Fibroblast of lung (primary cell): Measurements from ENCODE around the gene CDH4. TPM values are rescaled to one million over a fixed set of nuclear protein-coding genes. Genes with fewer than 3 reads are reported as not detected.

Experiments used
- DNase-seq, 2 donors: peaks; one replicate each; pipeline versions ENCODE4 v3.0.0 to v3.0.0-alpha.2; 2010; ENCODE audit warnings: low read depth in 2 of 2
- H2AFZ ChIP-seq: 2 replicates; pipeline ENCODE4 v1.5.1; 2012; ENCODE audit warnings: low read length, control low read depth, inconsistent platforms
- H3K27ac ChIP-seq: 2 replicates; pipeline ENCODE4 v1.5.1; 2011; ENCODE audit warnings: low read length, control low read depth; ENCODE audit not compliant: insufficient read depth
- H3K27me3 ChIP-seq: 2 replicates; pipeline ENCODE4 v1.5.1; 2011; ENCODE audit warnings: mild to moderate bottlenecking, low read length; ENCODE audit not compliant: control insufficient read depth, insufficient read depth
- H3K36me3 ChIP-seq: 2 replicates; pipeline ENCODE4 v1.5.1; 2011; ENCODE audit warnings: low read length; ENCODE audit not compliant: control insufficient read depth, insufficient read depth
- H3K4me1 ChIP-seq: 2 replicates; pipeline ENCODE4 v1.5.1; 2011; ENCODE audit warnings: low read length; ENCODE audit not compliant: control insufficient read depth, insufficient read depth; ENCODE audit errors: extremely low read depth
- H3K4me2 ChIP-seq: 2 replicates; pipeline ENCODE4 v1.5.1; 2011; ENCODE audit warnings: low read length, control low read depth; ENCODE audit not compliant: insufficient read depth; ENCODE audit errors: extremely low read depth
- H3K4me3 ChIP-seq, 4 experiments: fragments of 200-600 bp in 1 of 4; sonication (generic) in 1 of 4; replicated peaks in 1 of 4; 2 replicates each; pipeline ENCODE4 v1.5.1; 2011 to 2016; ENCODE audit warnings: low read length in 4 of 4, low read depth in 3 of 4, mild to moderate bottlenecking in 3 of 4, control low read depth in 2 of 4, inconsistent platforms in 1 of 4, mixed read lengths in 1 of 4; ENCODE audit not compliant: insufficient read depth in 1 of 4; ENCODE audit errors: control extremely low read depth in 1 of 4
- H3K79me2 ChIP-seq: 2 replicates; pipeline ENCODE4 v1.5.1; 2012; ENCODE audit warnings: mild to moderate bottlenecking, low read length, inconsistent platforms; ENCODE audit not compliant: control insufficient read depth, insufficient read depth
- H3K9ac ChIP-seq: 2 replicates; pipeline ENCODE4 v1.5.1; 2011; ENCODE audit warnings: mild to moderate bottlenecking, low read length, control low read depth; ENCODE audit not compliant: insufficient read depth
- H3K9me3 ChIP-seq: 2 replicates; pipeline ENCODE4 v1.5.1; 2012; ENCODE audit warnings: low read depth, low read length; ENCODE audit not compliant: control insufficient read depth, insufficient read depth
- H4K20me1 ChIP-seq: 2 replicates; pipeline ENCODE4 v1.5.1; 2011; ENCODE audit warnings: low read length; ENCODE audit not compliant: control insufficient read depth, insufficient read depth; ENCODE audit errors: extremely low read depth
- CTCF ChIP-seq, 2 donors: IDR thresholded peaks in 1 of 2; conservative IDR thresholded peaks in 1 of 2; 1 replicate in 1 of 2; 2 replicates in 1 of 2; pipeline ENCODE4 v1.5.1; 2011 to 2012; ENCODE audit warnings: low read length in 2 of 2, control low read depth in 1 of 2, inconsistent platforms in 1 of 2, low read depth in 1 of 2, mild to moderate bottlenecking in 1 of 2
- EZH2 ChIP-seq: IDR thresholded peaks from 2 replicates; pipeline ENCODE4 v1.5.1; 2012; ENCODE audit warnings: low read length, control low read depth, mild to moderate bottlenecking; ENCODE audit errors: missing control alignments
- polyA plus RNA-seq, 2 donors: library from polyadenylated mRNA; depleted of rRNA in 1 of 2; stranded (reverse) in 1 of 2; unstranded in 1 of 2; fragments of >200 nt; gene quantifications; 2 replicates each; pipeline ENCODE4 v1.2.1, GENCODE V29; 2011 to 2012; ENCODE audit warnings: missing spikeins in 1 of 2
- total RNA-seq: library from RNA; depleted of rRNA; stranded (reverse); fragments of >200 nt; gene quantifications from 2 replicates; pipeline ENCODE4 v1.2.1, GENCODE V29; 2014

CDH4 gene
- total and polyA plus RNA-seq, 2 donors (not counting 1 experiment from before 2014, with no cell fraction given) = 4.8 to 6.8 TPM

GRCh38 chr20:61927826-61928541 is 675.9 kb downstream of the CDH4 start:
- no peak overlapping the region for H2AFZ ChIP-seq
- no peaks in the 10 kb centered on the region for H3K79me2 ChIP-seq
- H3K4me3 ChIP-seq = no peak overlapping the region
- TF ChIP-seq CTCF (conservative IDR thresholded peaks at IDR 0.05 in 1 of 2, IDR thresholded peaks at IDR 0.05 in 1 of 2; ENCODE audit: low read depth in 1 of 2, low read length in 2 of 2) = no peak
- no peak for TF ChIP-seq EZH2
- no peaks in the 10 kb centered on the region for H3K27me3 ChIP-seq
- no peak overlapping the region for H3K9ac ChIP-seq
- H3K4me2 ChIP-seq = no peak overlapping the region
- no peaks in the 10 kb centered on the region for H3K4me1 ChIP-seq
- H3K36me3 ChIP-seq = no peaks in the 10 kb centered on the region
- no peak for DNase-seq
- no peaks in the 10 kb centered on the region for H4K20me1 ChIP-seq
- no peak overlapping the region for H3K27ac ChIP-seq
- H3K9me3 ChIP-seq = no peaks in the 10 kb centered on the region

- TF ChIP-seq EZH2 = no peak
- no peak for TF ChIP-seq CTCF (conservative IDR thresholded peaks at IDR 0.05 in 1 of 2, IDR thresholded peaks at IDR 0.05 in 1 of 2; ENCODE audit: low read depth in 1 of 2, low read length in 2 of 2)
These were observed 677.5 kb downstream of the CDH4 start for GRCh38 chr20:61929561-61929960.

GRCh38 chr20:61929971-61930666 is 678.1 kb downstream of the CDH4 start:
- no peak overlapping the region for H3K9ac ChIP-seq
- no peak overlapping the region for H3K4me2 ChIP-seq
- DNase-seq = no peak
- TF ChIP-seq CTCF (conservative IDR thresholded peaks at IDR 0.05 in 1 of 2, IDR thresholded peaks at IDR 0.05 in 1 of 2; ENCODE audit: low read depth in 1 of 2, low read length in 2 of 2) (no peak), EZH2 (no peak)
- no peaks in the 10 kb centered on the region for H3K27me3 ChIP-seq
- H2AFZ ChIP-seq = no peak overlapping the region
- no peaks in the 10 kb centered on the region for H3K4me1 ChIP-seq
- no peak overlapping the region for H3K27ac ChIP-seq
- H3K9me3 ChIP-seq = no peaks in the 10 kb centered on the region
- H3K4me3 ChIP-seq = no peak overlapping the region
- no peaks in the 10 kb centered on the region for H3K79me2 ChIP-seq
- no peaks in the 10 kb centered on the region for H4K20me1 ChIP-seq
- no peaks in the 10 kb centered on the region for H3K36me3 ChIP-seq

More at GRCh38 chr20:61929561-61929960, 677.5 kb downstream of the CDH4 start:
- H3K4me1 ChIP-seq = no peaks in the 10 kb centered on the region
- no peak overlapping the region for H3K4me3 ChIP-seq
- no peak overlapping the region for H3K27ac ChIP-seq
- no peaks in the 10 kb centered on the region for H4K20me1 ChIP-seq
- no peaks in the 10 kb centered on the region for H3K36me3 ChIP-seq
- no peak overlapping the region for H3K4me2 ChIP-seq
- no peaks in the 10 kb centered on the region for H3K27me3 ChIP-seq
- H3K9me3 ChIP-seq = no peaks in the 10 kb centered on the region
- DNase-seq = no peak
- H3K9ac ChIP-seq = no peak overlapping the region
- no peak overlapping the region for H2AFZ ChIP-seq
- H3K79me2 ChIP-seq = no peaks in the 10 kb centered on the region
